Liver (tissue), 9 donors: Measurements from ENCODE around the gene DNAJB6. TPM values are rescaled to one million over a fixed set of nuclear protein-coding genes. Genes with fewer than 3 reads are reported as not detected.

Experiments used
- DNase-seq: peaks from one replicate; pipeline ENCODE4 v3.0.0-alpha.2; 2017; ENCODE audit warnings: low spot score
- H3K27ac ChIP-seq, 2 donors: one replicate each; pipeline ENCODE4 v1.7.0; 2013; ENCODE audit warnings: inconsistent platforms in 2 of 2, low read length in 2 of 2, control low read depth in 1 of 2, low read depth in 1 of 2, mild to moderate bottlenecking in 1 of 2
- H3K27me3 ChIP-seq, 4 donors: one replicate each; pipeline versions ENCODE4 v1.6.1 to v1.7.0; 2013; ENCODE audit warnings: low read length in 3 of 4, inconsistent platforms in 1 of 4, mild to moderate bottlenecking in 1 of 4, moderate library complexity in 1 of 4; ENCODE audit not compliant: control insufficient read depth in 4 of 4, insufficient read depth in 4 of 4
- H3K36me3 ChIP-seq, 4 donors: one replicate each; pipeline versions ENCODE4 v1.6.1 to v1.7.0; 2013; ENCODE audit warnings: low read length in 3 of 4, mild to moderate bottlenecking in 3 of 4, low read depth in 1 of 4, moderate library complexity in 1 of 4; ENCODE audit not compliant: control insufficient read depth in 4 of 4, insufficient read depth in 3 of 4
- H3K4me1 ChIP-seq, 4 donors: one replicate each; pipeline versions ENCODE4 v1.6.1 to v1.7.0; 2013; ENCODE audit warnings: low read length in 3 of 4, mild to moderate bottlenecking in 3 of 4, moderate library complexity in 1 of 4; ENCODE audit not compliant: control insufficient read depth in 4 of 4, insufficient read depth in 4 of 4
- H3K4me3 ChIP-seq, 3 donors: one replicate each; pipeline versions ENCODE4 v1.6.1 to v1.7.0; 2013; ENCODE audit warnings: low read length in 3 of 3, control low read depth in 1 of 3, low read depth in 1 of 3, mild to moderate bottlenecking in 1 of 3
- H3K9ac ChIP-seq, 2 donors: one replicate each; pipeline ENCODE4 v1.7.0; 2013; ENCODE audit warnings: low read length in 2 of 2, mild to moderate bottlenecking in 2 of 2, moderate library complexity in 2 of 2, control low read depth in 1 of 2, low read depth in 1 of 2
- H3K9me3 ChIP-seq, 4 donors: one replicate each; pipeline versions ENCODE4 v1.6.1 to v1.7.0; 2013; ENCODE audit warnings: low read length in 3 of 4; ENCODE audit not compliant: control insufficient read depth in 4 of 4
- ATF3 ChIP-seq: IDR thresholded peaks from 2 replicates; pipeline ENCODE4 v1.6.1; 2016; ENCODE audit warnings: antibody characterized with exemption
- CTCF ChIP-seq: fragments of 150-350 bp; IDR thresholded peaks from 2 replicates; pipeline ENCODE4 v1.5.1; 2017; ENCODE audit warnings: improper control_type of control experiment, low read depth, low read length; ENCODE audit not compliant: missing input control
- EGR1 ChIP-seq, 2 donors: IDR thresholded peaks; 2 replicates each; pipeline ENCODE4 v1.6.1; 2016 to 2018; ENCODE audit warnings: antibody characterized with exemption in 2 of 2, low read depth in 2 of 2
- FOXA1 ChIP-seq: IDR thresholded peaks from 2 replicates; pipeline ENCODE4 v1.6.1; 2016; ENCODE audit warnings: antibody characterized with exemption
- FOXA2 ChIP-seq: IDR thresholded peaks from 2 replicates; pipeline ENCODE4 v1.6.1; 2016; ENCODE audit warnings: antibody characterized with exemption
- GABPA ChIP-seq, 2 donors: IDR thresholded peaks in 1 of 2; conservative IDR thresholded peaks in 1 of 2; 2 replicates each; pipeline ENCODE4 v1.6.1; 2016; ENCODE audit warnings: antibody characterized with exemption in 2 of 2, mild to moderate bottlenecking in 1 of 2, moderate library complexity in 1 of 2
- HNF4A ChIP-seq, 2 donors: conservative IDR thresholded peaks; 2 replicates each; pipeline ENCODE4 v1.6.1; 2016; ENCODE audit warnings: antibody characterized with exemption in 2 of 2, mild to moderate bottlenecking in 2 of 2
- HNF4G ChIP-seq: IDR thresholded peaks from 2 replicates; pipeline ENCODE4 v1.6.1; 2016; ENCODE audit warnings: antibody characterized with exemption
- JUND ChIP-seq, 2 donors: IDR thresholded peaks; 2 replicates each; pipeline ENCODE4 v1.6.1; 2016; ENCODE audit warnings: antibody characterized with exemption in 2 of 2
- MAX ChIP-seq: IDR thresholded peaks from 2 replicates; pipeline ENCODE4 v1.6.1; 2016; ENCODE audit warnings: antibody characterized with exemption
- NR2F2 ChIP-seq: IDR thresholded peaks from 2 replicates; pipeline ENCODE4 v1.6.1; 2016; ENCODE audit warnings: antibody characterized with exemption
- RAD21 ChIP-seq, 2 donors: IDR thresholded peaks; 2 replicates each; pipeline ENCODE4 v1.6.1; 2016; ENCODE audit warnings: antibody characterized with exemption in 2 of 2, mild to moderate bottlenecking in 2 of 2
- RXRA ChIP-seq, 2 donors: IDR thresholded peaks; 2 replicates each; pipeline ENCODE4 v1.6.1; 2017 to 2018; ENCODE audit warnings: antibody characterized with exemption in 2 of 2, mild to moderate bottlenecking in 1 of 2
- SP1 ChIP-seq: IDR thresholded peaks from 2 replicates; pipeline ENCODE4 v1.6.1; 2018; ENCODE audit warnings: antibody characterized with exemption, mild to moderate bottlenecking
- TAF1 ChIP-seq: conservative IDR thresholded peaks from 2 replicates; pipeline ENCODE4 v1.6.1; 2016; ENCODE audit warnings: antibody characterized with exemption, mild to moderate bottlenecking
- YY1 ChIP-seq: IDR thresholded peaks from 2 replicates; pipeline ENCODE4 v1.6.1; 2016; ENCODE audit warnings: antibody characterized with exemption, mild to moderate bottlenecking
- ZBTB33 ChIP-seq: IDR thresholded peaks from 2 replicates; pipeline ENCODE4 v1.6.1; 2016; ENCODE audit warnings: antibody characterized with exemption
- WGBS: extraction: QIAGEN DNeasy Blood & Tissue Kit; methylation state at CpG from one replicate; pipeline ENCODE4 v1.1.7; 2013; 5-methylcytosine and 5-hydroxymethylcytosine counted together
- polyA plus RNA-seq, 2 donors: library from polyadenylated mRNA; stranded (reverse) in 1 of 2; unstranded in 1 of 2; fragments of 200-250 nt in 1 of 2; fragments of >200 nt in 1 of 2; fragmentation: Nextera tagmentation in 1 of 2; extraction: Ambion mirVana in 1 of 2; gene quantifications; one replicate each; pipeline versions ENCODE4 v1.2.1 to v1.2.3, GENCODE V29; 2013 to 2015
- total RNA-seq, 2 donors: library from RNA; depleted of rRNA; stranded (reverse); fragments of >200 nt; gene quantifications; one replicate each; pipeline ENCODE4 v1.2.3, GENCODE V29; 2014
- donor health status: healthy.
- donor health status: healthy.
- donor health status: healthy.
- donor health status: healthy.
- donor health status: healthy.

Gene DNAJB6
- total and polyA plus RNA-seq, 4 donors, result 26.5 to 46.6 (median 42.4) TPM

GRCh38 chr7:157423348-157423747 is 86.5 kb downstream of the DNAJB6 start:
- Histone ChIP-seq H3K4me3 (no peak overlapping the region), H3K27ac (peak overlapping the region in 1 of 2 donors; percentile 7), H3K9ac (no peak overlapping the region), H3K4me1 (peaks cover 0 to 1% (median 0%) of the 10 kb centered on the region in 4 donors), H3K27me3 (no peaks in the 10 kb centered on the region), H3K9me3 (no peaks in the 10 kb centered on the region), H3K36me3 (peaks cover 0 to 5% (median 1%) of the 10 kb centered on the region in 4 donors)
- 70% methylated on average over 12 of the region's 12 CpGs for WGBS
- TF ChIP-seq GABPA (IDR thresholded peaks at IDR 0.05 in 1 of 2, conservative IDR thresholded peaks at IDR 0.05 in 1 of 2) (no peak), RXRA (IDR thresholded peaks at IDR 0.05) (no peak), MAX (no peak), JUND (IDR thresholded peaks at IDR 0.05) (no peak), NR2F2 (peak; percentile 79), ATF3 (no peak)
- no peak for DNase-seq

GRCh38 chr7:157423886-157424565 is 87.2 kb downstream of the DNAJB6 start:
- no peak for DNase-seq
- Histone ChIP-seq H3K9me3 (no peaks in the 10 kb centered on the region), H3K9ac (no peak overlapping the region), H3K36me3 (no peaks in the 10 kb centered on the region), H3K27me3 (no peaks in the 10 kb centered on the region), H3K27ac (peak overlapping the region in 1 of 2 donors; percentile 7), H3K4me1 (peaks cover 0 to 1% (median 0%) of the 10 kb centered on the region in 4 donors), H3K4me3 (no peak overlapping the region)
- TF ChIP-seq FOXA1, result no peak
- no peak for TF ChIP-seq GABPA (IDR thresholded peaks at IDR 0.05 in 1 of 2, conservative IDR thresholded peaks at IDR 0.05 in 1 of 2)
- no peak for TF ChIP-seq NR2F2
- TF ChIP-seq HNF4A (conservative IDR thresholded peaks at IDR 0.05), result no peak
- TF ChIP-seq ATF3, result no peak
- TF ChIP-seq HNF4G, result no peak
- 88% methylated on average over 31 of the region's 31 CpGs for WGBS

- WGBS, result 51% methylated on average over 18 of the region's 18 CpGs
- H3K9ac ChIP-seq, result no peak overlapping the region
- H3K36me3 ChIP-seq, result no peaks in the 10 kb centered on the region
- no peak for DNase-seq
- H3K4me1 ChIP-seq, result peaks cover 0 to 1% (median 0%) of the 10 kb centered on the region in 4 donors
- no peak overlapping the region for H3K27ac ChIP-seq
- no peaks in the 10 kb centered on the region for H3K27me3 ChIP-seq
- no peak overlapping the region for H3K4me3 ChIP-seq
- no peaks in the 10 kb centered on the region for H3K9me3 ChIP-seq
- TF ChIP-seq FOXA2, result no peak
- no peak for TF ChIP-seq CTCF
- TF ChIP-seq FOXA1, result no peak
- no peak for TF ChIP-seq SP1
- TF ChIP-seq YY1, result no peak
- TF ChIP-seq RXRA (IDR thresholded peaks at IDR 0.05), result no peak
- TF ChIP-seq ZBTB33, result no peak
- TF ChIP-seq NR2F2, result no peak
- TF ChIP-seq TAF1, result no peak
- TF ChIP-seq EGR1 (IDR thresholded peaks at IDR 0.05; ENCODE audit: low read depth in 2 of 2), result no peak
- no peak for TF ChIP-seq RAD21 (IDR thresholded peaks at IDR 0.05)
- no peak for TF ChIP-seq MAX
- TF ChIP-seq HNF4G, result no peak
- no peak for TF ChIP-seq ATF3
- no peak for TF ChIP-seq JUND (IDR thresholded peaks at IDR 0.05)
Measured at GRCh38 chr7:157425137-157425731, 88.4 kb downstream of the DNAJB6 start.
